ENCODE measurements around the gene SLC35F1. TPM values are rescaled to one million over a fixed set of nuclear protein-coding genes. Genes with fewer than 3 reads are reported as not detected.

The SLC35F1 gene
- total RNA-seq, 1 experiment from 2014 or later: 4.3 TPM

DNA sequence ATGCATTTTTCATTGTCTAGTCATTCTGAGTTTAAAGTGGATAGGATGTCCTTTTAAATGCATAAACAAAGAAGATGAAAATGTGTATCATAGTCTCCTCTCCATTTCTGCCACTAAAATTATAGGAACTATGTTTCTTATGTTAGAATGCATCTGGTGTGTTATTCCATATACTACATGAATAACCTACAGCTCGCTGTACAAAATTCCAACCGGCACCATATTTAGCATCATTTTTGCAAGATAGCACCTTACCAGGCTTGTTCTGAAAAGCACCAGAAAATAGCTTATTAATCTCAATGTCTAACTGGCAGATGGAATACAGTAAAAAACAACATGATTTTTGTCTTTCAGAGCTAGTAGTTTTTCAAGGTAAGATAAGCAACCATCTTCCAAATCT lies 241.5 kb downstream of the SLC35F1 start:
- Histone ChIP-seq H3K4ac (ENCODE audit: low read depth, low read length) (no peak overlapping the region), H2BK12ac (ENCODE audit: insufficient read length, low read depth, low read length) (no peak overlapping the region), H3K9ac (ENCODE audit: extremely low read depth, insufficient read length, low read length) (no peak overlapping the region), H3K27me3 (ENCODE audit: insufficient read depth, low read length) (no peaks in the 10 kb centered on the region), H3K79me1 (ENCODE audit: insufficient read depth, low read depth, low read length, poor library complexity, severe bottlenecking) (no peaks in the 10 kb centered on the region), H3K23ac (ENCODE audit: insufficient read length, low read depth, low read length) (no peak overlapping the region), H4K5ac (ENCODE audit: insufficient read length, low read depth, low read length) (no peak overlapping the region), H3K9me3 (ENCODE audit: control insufficient read depth, low read depth, low read length) (no peaks in the 10 kb centered on the region), H4K8ac (replicated peaks; ENCODE audit: insufficient read length, low read depth, low read length) (no peak overlapping the region), H2AFZ (ENCODE audit: low read length) (no peak overlapping the region), H3T11ph (ENCODE audit: low read length) (no peak overlapping the region), H4K20me1 (ENCODE audit: control insufficient read depth, insufficient read depth, insufficient read length) (no peaks in the 10 kb centered on the region), H3K56ac (ENCODE audit: insufficient read length, low read depth, low read length) (no peak overlapping the region), H2BK20ac (ENCODE audit: low read depth, low read length, poor library complexity, severe bottlenecking) (no peak overlapping the region), H3K4me2 (ENCODE audit: insufficient read depth, insufficient read length, low read length) (no peak overlapping the region), H4K91ac (ENCODE audit: insufficient read length, low read depth, low read length) (no peak overlapping the region), H3K4me1 (ENCODE audit: insufficient read depth, low read length) (no peaks in the 10 kb centered on the region), H2BK5ac (ENCODE audit: insufficient read length, low read length) (no peak overlapping the region), H3K18ac (ENCODE audit: insufficient read length, low read depth, low read length) (no peak overlapping the region), H3K14ac (ENCODE audit: insufficient read depth, low read length) (no peak overlapping the region), H3K23me2 (ENCODE audit: insufficient read length, low read depth, low read length, poor library complexity, severe bottlenecking) (no peaks in the 10 kb centered on the region), H2BK120ac (ENCODE audit: low read depth, low read length, poor library complexity, severe bottlenecking) (no peak overlapping the region), H2AK5ac (ENCODE audit: insufficient read length, low read length) (no peak overlapping the region), H3K27ac (ENCODE audit: insufficient read length, low read depth, low read length) (no peak overlapping the region), H3K79me2 (ENCODE audit: insufficient read depth, low read length) (no peaks in the 10 kb centered on the region), H2BK15ac (ENCODE audit: low read depth, low read length) (no peak overlapping the region)
- no peak for TF ChIP-seq CTCF (conservative IDR thresholded peaks at IDR 0.05)
- Mint-ChIP-seq H3K9me3 (no peaks in the 10 kb centered on the region), H3K4me1 (peaks cover 3 to 5% of the 10 kb centered on the region in 2 experiments; a peak in 3 of 4 replicates), H3K27ac (no peak overlapping the region), H3K36me3 (ENCODE audit: insufficient read depth in 1 of 3, low read depth in 3 of 3) (peaks cover 0 to 2% (median 0%) of the 10 kb centered on the region in 3 experiments; a peak in 1 of 7 replicates), H3K27me3 (ENCODE audit: low read depth) (no peaks in the 10 kb centered on the region), H3K4me3 (no peak overlapping the region)
- DNase-seq: no peak
- no CpG with 5 or more reads among the region's 2 CpGs for WGBS (ENCODE audit: extremely low coverage, insufficient read length, low lambda C conversion rate)
